ENCODE measurements around the gene RIPOR3.

Gene RIPOR3

DNA sequence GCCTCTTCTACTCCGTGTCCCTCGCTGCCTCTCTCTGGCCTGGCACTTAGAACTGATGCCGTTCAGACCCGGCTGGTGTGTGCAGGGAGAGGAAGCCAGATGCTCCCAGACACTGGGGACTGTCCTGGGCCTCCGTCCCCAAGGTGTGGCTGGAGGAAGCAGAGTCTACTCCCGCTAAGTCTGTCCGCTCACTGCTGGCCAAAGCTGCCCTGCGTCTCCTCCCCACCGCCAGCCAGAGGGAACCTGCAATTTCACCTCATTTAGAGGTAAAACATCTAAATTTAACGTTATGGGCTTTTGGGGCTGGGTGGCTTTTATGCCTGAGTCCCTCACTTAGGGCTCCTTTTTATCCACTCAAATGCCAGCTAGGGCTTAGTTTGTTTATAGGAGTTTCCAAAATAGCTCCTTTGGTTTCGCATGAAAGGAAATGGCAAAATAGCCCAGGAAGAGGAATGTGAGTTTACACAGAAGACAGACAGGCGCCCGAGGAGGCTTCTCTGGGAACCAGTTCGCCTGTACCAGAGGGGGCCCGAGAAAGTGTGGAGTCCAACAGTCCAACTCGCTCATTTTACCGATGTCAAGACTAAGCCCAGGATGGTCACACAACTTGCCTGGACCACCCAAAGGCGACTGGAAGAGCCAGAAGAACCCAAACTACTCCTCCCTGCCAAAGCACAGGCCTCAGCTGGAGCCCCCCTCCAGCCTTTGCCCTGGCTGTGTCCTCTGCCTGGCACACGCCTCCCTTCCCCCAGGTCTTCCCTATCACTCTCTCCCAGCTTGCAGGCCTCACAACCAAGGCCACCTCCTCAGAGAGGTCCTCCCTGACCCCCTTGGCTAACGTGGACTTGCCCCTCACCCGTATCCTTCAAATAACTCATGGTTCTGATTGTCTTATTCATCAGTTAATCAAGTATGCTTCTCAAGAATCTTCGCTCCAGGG, 54.5 kb downstream of the RIPOR3 start:
- Histone ChIP-seq H3K4me3 (ENCODE audit: severe bottlenecking) (no peak overlapping the region), H3K9me3 (ENCODE audit: severe bottlenecking) (no peaks in the 10 kb centered on the region), H3K27me3 (ENCODE audit: insufficient read depth, poor library complexity, severe bottlenecking) (no peaks in the 10 kb centered on the region), H3K36me3 (ENCODE audit: low read depth) (no peaks in the 10 kb centered on the region), H3K4me1 (ENCODE audit: insufficient read depth, poor library complexity, severe bottlenecking) (peaks cover 6% of the 10 kb centered on the region), H3K27ac (ENCODE audit: poor library complexity, severe bottlenecking) (no peak overlapping the region)
- TF ChIP-seq, protein P1, sequence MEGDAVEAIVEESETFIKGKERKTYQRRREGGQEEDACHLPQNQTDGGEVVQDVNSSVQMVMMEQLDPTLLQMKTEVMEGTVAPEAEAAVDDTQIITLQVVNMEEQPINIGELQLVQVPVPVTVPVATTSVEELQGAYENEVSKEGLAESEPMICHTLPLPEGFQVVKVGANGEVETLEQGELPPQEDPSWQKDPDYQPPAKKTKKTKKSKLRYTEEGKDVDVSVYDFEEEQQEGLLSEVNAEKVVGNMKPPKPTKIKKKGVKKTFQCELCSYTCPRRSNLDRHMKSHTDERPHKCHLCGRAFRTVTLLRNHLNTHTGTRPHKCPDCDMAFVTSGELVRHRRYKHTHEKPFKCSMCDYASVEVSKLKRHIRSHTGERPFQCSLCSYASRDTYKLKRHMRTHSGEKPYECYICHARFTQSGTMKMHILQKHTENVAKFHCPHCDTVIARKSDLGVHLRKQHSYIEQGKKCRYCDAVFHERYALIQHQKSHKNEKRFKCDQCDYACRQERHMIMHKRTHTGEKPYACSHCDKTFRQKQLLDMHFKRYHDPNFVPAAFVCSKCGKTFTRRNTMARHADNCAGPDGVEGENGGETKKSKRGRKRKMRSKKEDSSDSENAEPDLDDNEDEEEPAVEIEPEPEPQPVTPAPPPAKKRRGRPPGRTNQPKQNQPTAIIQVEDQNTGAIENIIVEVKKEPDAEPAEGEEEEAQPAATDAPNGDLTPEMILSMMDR (IDR thresholded peaks at IDR 0.05; ENCODE audit: poor library complexity, severe bottlenecking): no peak
- no peak for ATAC-seq (ENCODE audit: low read depth)
- DNase-seq (ENCODE audit: low spot score): no peak

DNA sequence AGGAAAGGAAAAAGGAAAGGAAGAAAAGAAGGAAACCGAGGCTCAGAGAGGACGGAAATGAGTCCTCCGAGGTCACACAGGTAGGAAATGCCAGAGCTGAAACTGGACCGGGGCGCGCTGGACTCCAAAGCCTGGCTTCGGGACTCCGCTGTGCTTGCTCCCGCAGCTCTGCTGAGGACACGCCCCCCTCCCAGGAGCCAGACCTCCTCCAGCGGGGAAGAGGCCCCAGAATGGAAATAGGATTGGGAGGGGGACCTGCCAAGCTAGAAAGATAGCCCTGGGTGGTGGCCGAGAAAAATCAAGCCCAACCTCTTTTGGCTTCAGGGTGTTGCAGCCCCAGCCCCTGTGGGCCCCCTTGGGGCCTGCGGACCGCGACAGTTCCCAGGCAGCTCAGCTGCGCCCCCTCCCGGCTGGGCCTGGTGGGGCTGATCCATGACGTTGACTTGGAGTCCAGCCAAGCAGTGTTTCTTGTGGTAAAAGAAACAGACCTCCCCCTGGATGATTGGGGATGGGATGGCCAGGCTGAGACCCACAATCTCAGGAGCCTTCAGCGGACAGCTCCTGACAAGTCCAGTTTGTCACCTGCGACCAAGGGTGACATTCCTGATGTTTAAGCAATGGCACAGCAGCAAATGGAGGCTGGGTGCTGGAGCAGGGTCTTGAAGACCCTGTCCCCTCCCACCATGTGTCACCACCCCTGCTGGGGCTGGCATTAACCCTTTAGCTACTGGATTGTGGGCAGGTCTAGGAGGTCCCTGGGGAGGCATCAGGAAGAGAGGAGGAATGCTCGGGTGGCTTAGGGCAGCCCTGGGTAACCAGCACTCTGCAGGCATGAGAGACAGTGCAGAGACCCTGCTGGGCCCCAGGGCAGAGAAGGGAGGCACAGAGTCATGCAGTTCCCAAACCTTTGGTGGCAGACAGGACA, 55.4 kb downstream of the RIPOR3 start:
- Histone ChIP-seq H3K9me3 (ENCODE audit: severe bottlenecking) (no peaks in the 10 kb centered on the region), H3K4me1 (ENCODE audit: insufficient read depth, poor library complexity, severe bottlenecking) (peaks cover 6% of the 10 kb centered on the region), H3K27ac (ENCODE audit: poor library complexity, severe bottlenecking) (no peak overlapping the region), H3K4me3 (ENCODE audit: severe bottlenecking) (no peak overlapping the region), H3K36me3 (ENCODE audit: low read depth) (no peaks in the 10 kb centered on the region), H3K27me3 (ENCODE audit: insufficient read depth, poor library complexity, severe bottlenecking) (no peaks in the 10 kb centered on the region)
- TF ChIP-seq, protein P1 (IDR thresholded peaks at IDR 0.05; ENCODE audit: poor library complexity, severe bottlenecking): peak; percentile 100
- ATAC-seq (ENCODE audit: low read depth) (peak; percentile 37), DNase-seq (ENCODE audit: low spot score) (peak; percentile 87)

DNA sequence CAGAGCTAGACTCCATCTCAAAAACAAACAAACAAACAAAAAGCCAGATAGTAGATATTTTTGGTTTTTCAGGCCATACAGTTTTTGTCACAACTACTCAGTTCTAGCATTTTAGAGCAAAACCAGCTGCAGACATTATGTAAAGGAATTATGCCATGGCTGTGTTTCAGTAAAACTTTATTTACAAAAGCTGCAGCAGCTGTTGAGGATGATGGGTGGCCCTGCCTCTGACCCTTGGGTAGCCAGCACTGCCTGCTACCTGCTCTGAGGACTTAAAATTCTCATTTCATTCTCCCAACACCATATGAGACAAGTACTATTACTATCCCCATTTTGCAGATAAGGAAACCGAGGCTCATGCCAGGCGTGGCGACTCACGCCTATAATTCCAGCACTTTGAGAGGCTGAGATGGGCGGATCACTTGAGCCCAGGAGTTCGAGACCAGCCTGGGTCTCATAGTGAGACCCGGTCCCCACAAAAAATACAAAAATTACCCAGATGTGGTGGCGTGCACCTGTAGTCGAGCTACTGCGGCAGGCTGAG, 56.3 kb downstream of the RIPOR3 start:
- peaks cover 6% of the 10 kb centered on the region for H3K4me1 ChIP-seq (ENCODE audit: insufficient read depth, poor library complexity, severe bottlenecking)
- no peaks in the 10 kb centered on the region for H3K27me3 ChIP-seq (ENCODE audit: insufficient read depth, poor library complexity, severe bottlenecking)
- H3K36me3 ChIP-seq (ENCODE audit: low read depth): no peaks in the 10 kb centered on the region
- ATAC-seq (ENCODE audit: low read depth) (no peak), DNase-seq (ENCODE audit: low spot score) (no peak)
- no peak overlapping the region for H3K27ac ChIP-seq (ENCODE audit: poor library complexity, severe bottlenecking)
- TF ChIP-seq, protein P1 (IDR thresholded peaks at IDR 0.05; ENCODE audit: poor library complexity, severe bottlenecking): no peak
- no peak overlapping the region for H3K4me3 ChIP-seq (ENCODE audit: severe bottlenecking)
- H3K9me3 ChIP-seq (ENCODE audit: severe bottlenecking): no peaks in the 10 kb centered on the region

DNA sequence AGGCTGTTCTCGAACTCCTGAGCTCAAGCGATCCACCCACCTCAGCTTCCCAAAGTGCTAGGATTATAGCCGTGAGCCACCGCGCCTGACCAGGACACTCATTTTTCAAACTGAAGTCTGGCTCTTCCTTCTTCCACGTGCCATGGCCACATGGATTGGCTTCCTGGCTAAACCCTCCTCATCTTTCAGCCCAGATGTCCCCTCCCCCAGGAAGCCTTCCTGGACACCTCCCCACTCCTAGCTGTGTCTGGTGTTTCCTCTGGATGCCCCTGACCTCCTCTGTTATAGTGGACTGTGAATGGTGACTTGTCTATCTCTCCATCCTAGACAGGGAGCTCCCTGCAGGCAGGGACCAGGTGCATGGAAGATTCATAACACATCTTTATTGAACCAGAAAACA, 57.2 kb downstream of the RIPOR3 start:
- Histone ChIP-seq H3K4me3 (ENCODE audit: severe bottlenecking) (no peak overlapping the region), H3K27ac (ENCODE audit: poor library complexity, severe bottlenecking) (no peak overlapping the region), H3K27me3 (ENCODE audit: insufficient read depth, poor library complexity, severe bottlenecking) (no peaks in the 10 kb centered on the region), H3K9me3 (ENCODE audit: severe bottlenecking) (no peaks in the 10 kb centered on the region), H3K4me1 (ENCODE audit: insufficient read depth, poor library complexity, severe bottlenecking) (peaks cover 15% of the 10 kb centered on the region), H3K36me3 (ENCODE audit: low read depth) (no peaks in the 10 kb centered on the region)
- ATAC-seq (ENCODE audit: low read depth): no peak
- no peak for DNase-seq (ENCODE audit: low spot score)
- TF ChIP-seq, protein P1 (IDR thresholded peaks at IDR 0.05; ENCODE audit: poor library complexity, severe bottlenecking): no peak
